Measurements from ENCODE around the gene FANCF.
"Not testable (repeated sequence)": the region's sequence is repeated elsewhere in the genome, so short reads cannot be mapped to it uniquely, and the experiment has no call there.

The FANCF gene

DNA sequence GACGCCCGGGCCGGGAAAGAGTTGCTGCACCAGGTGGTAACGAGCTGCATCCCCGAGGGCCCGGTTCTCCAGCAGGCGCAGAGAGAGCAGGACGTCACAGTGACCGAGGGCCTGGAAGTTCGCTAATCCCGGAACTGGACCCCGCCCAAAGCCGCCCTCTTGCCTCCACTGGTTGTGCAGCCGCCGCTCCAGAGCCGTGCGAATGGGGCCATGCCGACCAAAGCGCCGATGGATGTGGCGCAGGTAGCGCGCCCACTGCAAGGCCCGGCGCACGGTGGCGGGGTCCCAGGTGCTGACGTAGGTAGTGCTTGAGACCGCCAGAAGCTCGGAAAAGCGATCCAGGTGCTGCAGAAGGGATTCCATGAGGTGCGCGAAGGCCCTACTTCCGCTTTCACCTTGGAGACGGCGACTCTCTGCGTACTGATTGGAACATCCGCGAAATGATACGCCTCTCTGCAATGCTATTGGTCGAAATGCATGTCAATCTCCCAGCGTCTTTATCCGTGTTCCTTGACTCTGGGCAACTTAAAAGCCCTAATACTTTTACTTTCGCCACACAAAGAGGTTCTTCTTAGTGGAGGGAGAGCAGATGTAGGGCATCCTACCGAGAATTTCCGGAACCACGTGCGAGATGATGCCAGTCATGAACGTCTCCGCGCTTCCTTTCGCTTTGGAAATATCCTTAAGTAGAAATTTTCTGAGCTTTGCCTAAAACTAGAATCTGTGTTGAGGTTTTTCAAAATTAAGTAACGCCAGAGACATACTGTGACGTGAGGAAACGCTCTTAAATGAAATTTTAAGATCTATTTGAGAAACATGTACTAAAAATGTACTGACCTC lies at the start of gene FANCF:
TSS of gene FANCF (minus strand) at position 376 of the 840 bp plus-strand sequence. CDS start at position 363, 13 bp downstream.
- DNase-seq = peak; percentile 87

DNA sequence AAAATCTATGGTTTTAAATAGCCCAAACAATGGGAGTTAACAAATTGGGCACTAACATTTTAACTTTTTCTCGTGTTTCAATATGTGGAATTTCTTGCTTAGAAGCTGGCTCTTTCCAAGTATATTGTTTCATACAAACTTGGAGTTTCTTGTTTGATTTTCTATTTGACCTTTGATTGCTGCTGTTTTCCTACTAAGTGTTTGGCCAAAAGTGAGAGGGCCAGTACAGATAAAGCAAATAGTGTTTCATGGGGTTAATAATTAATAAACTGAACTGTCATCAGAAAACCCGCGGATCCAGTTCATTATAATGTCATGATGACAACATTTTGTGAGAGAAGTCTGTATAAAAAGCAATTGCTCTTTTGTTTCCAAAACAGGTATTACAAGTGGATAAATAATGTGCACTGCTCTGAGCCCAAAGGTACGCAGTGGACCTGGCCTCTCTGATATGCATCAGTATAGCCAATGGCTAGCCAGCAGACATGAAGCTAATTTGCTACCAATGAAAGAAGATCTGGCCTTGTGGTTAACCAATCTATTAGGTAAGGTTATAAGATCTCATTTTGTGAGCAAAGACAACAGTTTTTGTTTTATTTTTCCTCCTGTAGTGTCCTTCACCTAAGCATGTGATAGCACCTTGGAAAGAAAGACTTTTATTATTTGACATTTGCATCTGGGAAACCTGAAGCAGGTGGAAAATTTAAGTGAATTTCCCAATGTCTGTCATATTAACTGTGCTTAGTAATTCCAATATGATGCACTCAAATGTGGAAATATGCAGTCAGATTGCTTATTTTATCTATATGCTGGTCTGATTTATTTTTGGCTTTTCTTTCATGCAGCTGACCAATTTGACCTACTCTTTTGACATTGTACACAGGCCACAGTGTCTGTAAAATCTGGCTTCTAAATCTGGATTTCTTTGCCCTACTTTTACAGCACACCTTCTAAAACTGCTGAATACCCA lies 49.1 kb upstream of the FANCF start:
- no peak for DNase-seq

DNA sequence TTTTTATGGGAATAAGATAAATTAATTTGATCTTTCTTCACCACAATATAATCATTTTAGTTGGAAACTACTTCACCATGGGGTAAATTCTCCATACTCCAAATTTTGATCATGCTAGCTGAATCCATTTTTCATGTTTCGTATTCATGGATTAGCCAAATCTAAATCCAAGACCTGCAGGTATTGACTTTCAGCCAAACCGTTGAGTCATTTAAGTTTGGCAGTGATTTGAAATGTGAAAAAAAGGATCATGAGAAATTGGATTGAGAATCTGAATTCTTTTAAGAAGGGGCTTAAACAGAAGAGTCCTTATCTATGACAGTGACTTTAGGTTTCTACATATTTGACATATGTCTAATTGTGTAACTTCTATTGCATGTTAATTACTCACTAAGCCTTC lies 46.1 kb upstream of the FANCF start:
- DNase-seq = no peak

DNA sequence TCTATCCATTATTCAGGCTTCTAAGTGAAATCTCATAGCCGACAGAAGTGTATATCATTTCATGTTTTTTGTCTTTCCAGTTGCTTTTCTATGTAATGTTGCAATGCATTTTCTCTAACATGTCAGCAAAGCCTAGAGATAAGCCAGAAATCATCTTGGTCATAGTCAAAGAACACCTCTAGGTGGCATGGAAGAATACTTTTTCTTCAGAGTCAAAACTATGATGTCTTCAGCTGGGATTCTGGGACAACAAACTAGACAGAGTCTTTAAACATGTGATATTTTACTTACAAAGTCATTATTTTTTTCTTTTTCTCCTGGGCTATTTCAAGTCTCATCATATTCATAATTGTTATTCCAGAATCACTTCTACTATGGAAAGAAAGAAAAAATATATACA lies 45.2 kb upstream of the FANCF start:
- no peak for DNase-seq

GRCh38 chr11:22669368-22669767 lies 43.7 kb upstream of the FANCF start:
- DNase-seq = no peak

GRCh38 chr11:22668005-22668796 lies 42.6 kb upstream of the FANCF start:
- DNase-seq = no peak

GRCh38 chr11:22666688-22667439 lies 41.2 kb upstream of the FANCF start:
- DNase-seq = no peak

- DNase-seq = no peak
These were observed 40.7 kb upstream of the FANCF start, which contains the start of gene GAS2 for GRCh38 chr11:22666325-22666687. Gene GAS2 (plus strand): TSS chr11:22666611. CDS start chr11:22674870, 8,259 bp downstream.

- no peak for DNase-seq
These were observed 34.2 kb upstream of the FANCF start for GRCh38 chr11:22659783-22660182.

DNA sequence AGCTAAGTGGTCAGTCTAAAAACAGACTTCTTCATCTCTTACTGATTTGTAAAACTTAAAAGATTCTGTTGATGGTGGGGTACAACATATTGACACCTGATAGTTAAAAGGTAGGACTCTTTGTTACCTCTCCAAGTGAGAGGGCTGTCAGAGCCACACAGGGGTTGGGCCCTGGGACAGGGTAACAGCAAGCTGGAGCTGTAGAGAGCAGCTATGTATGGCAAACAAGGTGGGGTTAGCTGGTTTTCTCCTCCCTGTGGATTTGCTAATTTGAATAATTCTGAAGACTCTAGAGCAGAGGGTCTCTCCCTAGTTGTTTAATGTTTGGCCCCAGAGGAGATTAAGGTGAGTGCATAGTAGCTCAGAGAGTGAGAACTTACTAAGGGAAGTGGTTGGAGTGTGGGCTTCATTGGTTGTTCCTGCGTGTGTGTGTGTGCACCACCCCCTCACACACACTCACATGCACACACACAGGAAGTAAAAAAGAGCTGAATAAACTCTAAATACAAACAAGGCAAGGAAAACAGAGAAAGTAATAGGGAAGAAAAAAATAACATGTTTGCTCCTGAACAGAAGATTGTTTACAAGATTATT lies 31.6 kb upstream of the FANCF start:
- no peak for DNase-seq

- DNase-seq = no peak
These were observed 30.5 kb upstream of the FANCF start for GRCh38 chr11:22656130-22656529.

DNA sequence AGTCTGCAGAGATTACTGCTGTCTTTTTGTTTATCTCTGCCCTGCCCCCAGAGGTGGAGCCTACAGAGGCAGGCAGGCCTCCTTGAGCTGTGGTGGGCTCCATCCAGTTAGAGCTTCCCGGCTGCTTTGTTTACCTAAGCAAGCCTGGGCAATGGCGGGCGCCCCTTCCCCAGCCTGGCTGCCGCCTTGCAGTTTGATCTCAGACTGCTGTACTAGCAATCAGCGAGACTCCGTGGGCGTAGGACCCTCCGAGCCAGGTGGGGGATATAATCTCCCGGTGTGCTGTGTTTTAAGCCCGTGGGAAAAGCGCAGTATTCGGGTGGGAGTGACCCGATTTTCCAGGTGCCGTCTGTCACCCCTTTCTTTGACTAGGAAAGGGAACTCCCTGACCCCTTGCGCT lies 26.7 kb upstream of the FANCF start:
- not testable (repeated sequence) for DNase-seq

DNA sequence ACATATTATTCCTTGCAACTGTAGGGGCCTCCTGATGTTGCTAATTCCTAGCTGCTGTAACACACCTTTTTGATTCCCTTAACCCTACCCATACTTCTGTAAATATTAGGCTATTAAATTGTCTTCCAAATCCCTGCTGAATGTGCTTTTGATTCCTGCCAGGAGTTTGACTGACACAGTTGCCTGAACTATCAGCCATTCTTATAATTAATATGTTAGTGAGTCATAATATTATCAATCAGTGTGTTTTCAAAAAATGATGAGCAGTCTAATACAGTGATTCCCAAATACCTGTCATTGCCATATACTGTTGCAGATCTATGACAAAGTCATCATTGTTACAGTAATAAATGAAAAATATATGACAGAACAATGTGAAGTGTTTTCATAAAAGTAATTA lies 15.9 kb upstream of the FANCF start:
- DNase-seq = no peak

- no peak for DNase-seq
These were observed 15.2 kb upstream of the FANCF start for GRCh38 chr11:22640862-22641261.

DNA sequence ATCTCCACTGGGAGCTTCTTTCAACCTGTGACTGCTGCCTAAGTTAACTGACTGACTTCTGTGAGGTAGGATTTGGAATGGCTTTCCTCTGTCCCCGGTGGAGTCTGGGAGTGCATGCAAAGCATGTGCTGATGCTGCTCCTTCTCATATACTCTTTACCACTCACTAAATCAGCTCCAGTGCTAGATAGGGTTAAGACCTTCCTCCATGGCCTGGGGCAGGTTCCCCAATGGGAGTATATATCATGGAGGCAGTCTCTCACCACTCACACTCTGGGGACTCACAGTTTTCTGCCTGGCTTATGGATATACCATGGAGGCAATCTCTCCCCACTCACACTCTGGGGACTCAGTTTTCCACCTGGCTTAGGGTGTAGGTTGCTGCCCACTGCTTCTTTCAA lies 10.1 kb upstream of the FANCF start:
- no peak for DNase-seq

GRCh38 chr11:22634897-22635629 lies 9.4 kb upstream of the FANCF start:
- DNase-seq = no peak

GRCh38 chr11:22633354-22633902 lies 7.8 kb upstream of the FANCF start:
- DNase-seq = no peak

DNA sequence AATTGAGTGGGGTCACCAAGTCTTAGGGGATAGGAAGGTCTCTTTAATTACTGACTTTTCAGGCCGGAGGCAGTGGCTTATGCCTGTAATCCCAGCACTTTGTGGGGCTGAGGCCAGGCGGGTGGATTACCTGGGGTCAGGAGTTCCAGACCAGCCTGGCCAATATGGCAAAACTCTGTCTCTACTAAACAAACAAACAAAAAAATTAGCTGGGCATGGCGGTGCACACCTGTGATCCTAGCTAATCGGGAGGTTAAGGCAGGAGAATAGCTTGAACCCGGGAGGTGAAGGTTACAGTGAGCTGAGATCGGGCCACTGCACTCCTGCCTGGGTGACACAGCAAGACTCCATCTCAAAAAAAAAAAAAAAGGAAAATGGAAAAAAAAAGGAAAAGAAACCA lies 1.8 kb upstream of the FANCF start:
- no peak for DNase-seq

GRCh38 chr11:22626573-22627239 lies 1.1 kb upstream of the FANCF start:
- no peak for DNase-seq
